ENCODE measurements around the gene PCCB.

PCCB gene

GRCh38 chr3:136237961-136238649, 12.0 kb upstream of the PCCB start:
- H3K36me3 ChIP-seq (replicated peaks; ENCODE audit: low read depth, low read length), result no peaks in the 10 kb centered on the region
- peaks cover 43% of the 10 kb centered on the region for H3K27me3 ChIP-seq (ENCODE audit: low read depth, low read length)
- H4K20me1 ChIP-seq (ENCODE audit: insufficient read depth, low read length), result no peaks in the 10 kb centered on the region
- H3K4me2 ChIP-seq (ENCODE audit: low read length), result no peak overlapping the region
- H3K9me3 ChIP-seq (ENCODE audit: insufficient read depth, low read length), result no peaks in the 10 kb centered on the region
- peaks cover 3% of the 10 kb centered on the region; the same call in 1 of the 2 replicates for H3K4me1 ChIP-seq (ENCODE audit: low read length)
- no peak for TF ChIP-seq CTCF (IDR thresholded peaks at IDR 0.05; ENCODE audit: low read depth, low read length)
- no peak for TF ChIP-seq EZH2phosphoT487 (IDR thresholded peaks at IDR 0.05; ENCODE audit: low read depth)
- no peak overlapping the region for H2AFZ ChIP-seq (ENCODE audit: low read depth, low read length)
- H3K79me2 ChIP-seq (ENCODE audit: low read length), result no peaks in the 10 kb centered on the region
- no peak overlapping the region for H3K9ac ChIP-seq (ENCODE audit: low read length)
- H3K27ac ChIP-seq (ENCODE audit: low read length), result no peak overlapping the region
- H3K4me3 ChIP-seq (ENCODE audit: low read length), result no peak overlapping the region

GRCh38 chr3:136239094-136239493, 11.0 kb upstream of the PCCB start:
- H3K4me3 ChIP-seq (ENCODE audit: low read length), result no peak overlapping the region
- H3K4me1 ChIP-seq (ENCODE audit: low read length), result no peaks in the 10 kb centered on the region
- H3K9ac ChIP-seq (ENCODE audit: low read length), result no peak overlapping the region
- H2AFZ ChIP-seq (ENCODE audit: low read depth, low read length), result no peak overlapping the region
- H3K36me3 ChIP-seq (replicated peaks; ENCODE audit: low read depth, low read length), result no peaks in the 10 kb centered on the region
- H3K27me3 ChIP-seq (ENCODE audit: low read depth, low read length), result peaks cover 43% of the 10 kb centered on the region
- no peak for TF ChIP-seq CTCF (IDR thresholded peaks at IDR 0.05; ENCODE audit: low read depth, low read length)
- no peak for TF ChIP-seq EZH2phosphoT487 (IDR thresholded peaks at IDR 0.05; ENCODE audit: low read depth)
- H4K20me1 ChIP-seq (ENCODE audit: insufficient read depth, low read length), result no peaks in the 10 kb centered on the region
- H3K27ac ChIP-seq (ENCODE audit: low read length), result no peak overlapping the region
- no peaks in the 10 kb centered on the region for H3K79me2 ChIP-seq (ENCODE audit: low read length)
- H3K4me2 ChIP-seq (ENCODE audit: low read length), result no peak overlapping the region
- H3K9me3 ChIP-seq (ENCODE audit: insufficient read depth, low read length), result no peaks in the 10 kb centered on the region

GRCh38 chr3:136245691-136246090, 4.4 kb upstream of the PCCB start:
- H3K4me3 ChIP-seq (ENCODE audit: low read length), result no peak overlapping the region
- H2AFZ ChIP-seq (ENCODE audit: low read depth, low read length), result no peak overlapping the region
- H4K20me1 ChIP-seq (ENCODE audit: insufficient read depth, low read length), result no peaks in the 10 kb centered on the region
- H3K4me2 ChIP-seq (ENCODE audit: low read length), result no peak overlapping the region
- H3K27ac ChIP-seq (ENCODE audit: low read length), result no peak overlapping the region
- peaks cover 6% of the 10 kb centered on the region for H3K4me1 ChIP-seq (ENCODE audit: low read length)
- H3K36me3 ChIP-seq (replicated peaks; ENCODE audit: low read depth, low read length), result no peaks in the 10 kb centered on the region
- H3K27me3 ChIP-seq (ENCODE audit: low read depth, low read length), result peaks cover 13% of the 10 kb centered on the region; the same call in 1 of the 2 replicates
- H3K9ac ChIP-seq (ENCODE audit: low read length), result no peak overlapping the region
- no peak for TF ChIP-seq CTCF (IDR thresholded peaks at IDR 0.05; ENCODE audit: low read depth, low read length)
- TF ChIP-seq EZH2phosphoT487 (IDR thresholded peaks at IDR 0.05; ENCODE audit: low read depth), result no peak
- peaks cover 1% of the 10 kb centered on the region for H3K79me2 ChIP-seq (ENCODE audit: low read length)
- no peaks in the 10 kb centered on the region for H3K9me3 ChIP-seq (ENCODE audit: insufficient read depth, low read length)

DNA sequence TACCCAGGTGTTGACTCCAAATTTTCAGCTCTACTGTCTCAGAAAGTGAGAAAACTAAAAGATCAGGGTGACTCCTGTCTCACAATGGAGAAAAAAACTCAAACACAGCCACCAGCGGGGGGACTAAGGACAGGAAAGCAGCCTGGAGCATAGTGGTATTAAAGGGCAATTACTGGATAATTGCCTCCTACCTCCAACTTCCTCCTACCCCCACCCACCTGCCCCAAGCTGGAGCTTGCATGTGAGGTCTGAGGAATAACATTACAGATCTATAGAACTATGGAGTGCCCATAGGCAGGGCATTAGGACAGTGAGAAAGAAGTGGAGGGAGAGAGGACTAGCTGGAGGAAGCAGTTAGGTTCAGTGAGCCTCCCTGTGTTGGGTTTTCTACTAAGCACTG, 2.7 kb upstream of the PCCB start:
- Histone ChIP-seq H3K27ac (ENCODE audit: low read length) (no peak overlapping the region), H4K20me1 (ENCODE audit: insufficient read depth, low read length) (no peaks in the 10 kb centered on the region), H2AFZ (ENCODE audit: low read depth, low read length) (no peak overlapping the region), H3K4me1 (ENCODE audit: low read length) (peaks cover 16% of the 10 kb centered on the region), H3K36me3 (replicated peaks; ENCODE audit: low read depth, low read length) (no peaks in the 10 kb centered on the region), H3K4me2 (ENCODE audit: low read length) (no peak overlapping the region), H3K4me3 (ENCODE audit: low read length) (no peak overlapping the region), H3K9me3 (ENCODE audit: insufficient read depth, low read length) (no peaks in the 10 kb centered on the region), H3K79me2 (ENCODE audit: low read length) (peaks cover 19% of the 10 kb centered on the region), H3K9ac (ENCODE audit: low read length) (no peak overlapping the region), H3K27me3 (ENCODE audit: low read depth, low read length) (no peaks in the 10 kb centered on the region)
- TF ChIP-seq EZH2phosphoT487 (IDR thresholded peaks at IDR 0.05; ENCODE audit: low read depth) (no peak), CTCF (IDR thresholded peaks at IDR 0.05; ENCODE audit: low read depth, low read length) (no peak)

Measured in OCI-LY3 (cell line).